ENCODE measurements around the gene TMEM9B.
"Not testable (repeated sequence)": the region's sequence is repeated elsewhere in the genome, so short reads cannot be mapped to it uniquely, and the experiment has no call there.

TMEM9B gene

GRCh38 chr11:8964324-8965320 lies at the start of gene TMEM9B:
Gene TMEM9B (minus strand): TSS chr11:8964442. CDS start chr11:8964313, 129 bp downstream.
- DNase-seq (ENCODE audit: low spot score): peak; percentile 91

DNA sequence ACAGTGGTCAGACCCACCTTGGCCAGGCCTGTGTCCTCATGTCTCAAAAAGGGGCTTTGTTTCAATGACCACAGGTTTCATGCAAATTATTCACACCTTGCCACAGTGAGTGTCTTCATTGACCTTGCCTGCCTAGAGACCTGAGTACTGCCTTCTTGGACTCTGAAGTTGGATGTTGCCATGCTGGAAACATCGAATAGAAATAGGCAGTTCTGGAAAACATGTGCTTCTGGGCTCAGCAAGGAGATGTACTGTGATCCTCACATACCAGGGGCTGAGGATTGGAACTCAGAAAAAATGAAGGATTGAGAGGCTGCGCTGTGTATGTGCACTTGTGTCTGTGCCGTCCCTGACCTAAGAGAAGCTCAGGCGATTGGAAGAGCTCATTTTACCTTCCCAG lies 49.1 kb upstream of the TMEM9B start:
- DNase-seq (ENCODE audit: low spot score): no peak

GRCh38 chr11:9009538-9009937 lies 45.3 kb upstream of the TMEM9B start:
- DNase-seq (ENCODE audit: low spot score): not testable (repeated sequence)

DNA sequence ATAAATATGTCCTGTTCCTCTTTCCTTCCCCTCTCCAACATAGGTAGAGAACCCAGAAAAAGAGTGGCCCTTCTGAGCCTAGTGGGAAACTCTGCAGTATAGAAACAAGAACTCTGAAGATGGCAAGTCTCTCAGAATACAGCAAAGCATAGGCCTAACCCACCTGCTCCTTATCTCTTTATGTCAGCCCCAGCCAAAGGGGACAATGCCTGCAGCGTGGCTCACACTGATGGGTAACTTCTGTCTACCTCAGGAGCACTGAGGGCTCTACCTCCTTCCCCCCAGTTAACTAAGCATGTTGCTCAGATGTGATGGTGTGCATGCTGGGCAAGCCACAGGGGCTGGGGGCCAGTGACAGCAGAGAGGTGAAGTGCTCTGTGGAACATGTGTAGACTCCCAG lies 44.4 kb upstream of the TMEM9B start:
- no peak for DNase-seq (ENCODE audit: low spot score)

DNA sequence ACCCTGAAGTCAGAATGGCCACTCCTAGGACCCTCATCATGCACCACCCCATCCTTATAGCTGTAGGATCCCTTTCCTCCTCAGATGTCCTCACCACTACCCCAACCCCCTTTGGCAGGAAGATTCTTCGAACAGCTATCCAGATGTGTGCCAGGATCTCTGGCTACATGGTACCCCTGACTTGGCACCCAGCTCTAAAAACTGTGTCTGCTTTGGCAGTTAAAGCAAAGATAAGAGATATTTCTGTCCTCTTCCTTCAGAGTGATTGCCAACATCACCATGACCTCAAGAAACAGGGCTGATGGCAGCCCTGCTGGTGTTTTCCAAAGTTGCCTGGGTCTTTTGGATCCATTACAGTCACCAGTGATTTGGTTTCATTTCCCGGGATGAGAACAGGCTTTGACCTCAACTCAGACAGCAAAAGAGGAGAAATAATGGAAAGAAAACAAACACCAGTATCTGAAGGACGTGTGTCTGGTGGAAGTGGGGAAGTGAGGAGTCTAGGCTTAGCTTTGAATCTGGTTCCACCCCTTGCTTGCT lies 43.8 kb upstream of the TMEM9B start:
- no peak for DNase-seq (ENCODE audit: low spot score)

GRCh38 chr11:9005087-9005486 lies 40.8 kb upstream of the TMEM9B start:
- no peak for DNase-seq (ENCODE audit: low spot score)

- DNase-seq (ENCODE audit: low spot score): no peak
Measured at GRCh38 chr11:9004183-9004926, 40.1 kb upstream of the TMEM9B start.

- peak; percentile 70 for DNase-seq (ENCODE audit: low spot score)
Measured at GRCh38 chr11:9003573-9004182, 39.4 kb upstream of the TMEM9B start, which contains the start of gene NRIP3. Gene NRIP3 (minus strand): TSS chr11:9004001. CDS start chr11:9003935, 66 bp downstream.

GRCh38 chr11:9002920-9003572 lies 38.8 kb upstream of the TMEM9B start:
- no peak for DNase-seq (ENCODE audit: low spot score)

DNA sequence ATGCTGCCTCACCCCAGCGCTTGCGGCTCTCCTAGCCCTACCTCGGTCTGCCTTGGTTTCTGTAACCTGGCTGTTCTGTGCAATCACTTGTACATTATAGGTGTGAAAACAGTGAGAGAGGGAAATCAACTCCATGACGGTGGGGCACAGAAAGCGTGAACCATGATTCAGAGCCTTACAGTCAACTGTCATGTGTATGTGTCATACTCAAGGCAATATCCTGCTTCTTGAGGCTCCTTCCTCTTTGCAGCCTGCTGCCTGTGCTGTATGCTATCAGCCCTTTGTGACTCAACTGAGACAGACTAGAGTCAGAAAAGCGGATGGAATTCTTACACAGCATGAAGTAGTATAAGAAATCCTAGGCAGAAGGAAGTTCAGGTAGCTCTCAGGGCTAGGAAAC lies 37.5 kb upstream of the TMEM9B start:
- peak; percentile 79 for DNase-seq (ENCODE audit: low spot score)

GRCh38 chr11:8998017-8998416 lies 33.8 kb upstream of the TMEM9B start:
- DNase-seq (ENCODE audit: low spot score): no peak

DNA sequence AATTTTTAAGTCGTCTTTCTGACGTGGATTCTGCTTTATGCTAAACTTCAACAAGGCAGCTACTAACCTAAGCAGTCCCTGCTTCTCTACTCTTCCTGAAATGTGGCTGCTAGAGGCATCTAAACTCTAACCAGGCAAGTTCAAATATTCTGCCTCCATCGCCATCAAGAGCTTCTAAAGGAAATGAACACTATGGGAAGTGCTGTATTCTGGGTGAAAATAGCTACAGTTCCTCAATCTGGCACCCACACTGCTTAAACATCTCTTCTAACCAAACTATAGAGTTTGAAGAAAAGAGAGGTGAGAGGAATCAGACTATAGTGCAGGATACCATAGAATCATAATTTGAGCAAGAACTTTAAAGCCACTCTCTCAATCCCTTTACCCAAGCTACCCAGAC lies 33.2 kb upstream of the TMEM9B start:
- no peak for DNase-seq (ENCODE audit: low spot score)

DNA sequence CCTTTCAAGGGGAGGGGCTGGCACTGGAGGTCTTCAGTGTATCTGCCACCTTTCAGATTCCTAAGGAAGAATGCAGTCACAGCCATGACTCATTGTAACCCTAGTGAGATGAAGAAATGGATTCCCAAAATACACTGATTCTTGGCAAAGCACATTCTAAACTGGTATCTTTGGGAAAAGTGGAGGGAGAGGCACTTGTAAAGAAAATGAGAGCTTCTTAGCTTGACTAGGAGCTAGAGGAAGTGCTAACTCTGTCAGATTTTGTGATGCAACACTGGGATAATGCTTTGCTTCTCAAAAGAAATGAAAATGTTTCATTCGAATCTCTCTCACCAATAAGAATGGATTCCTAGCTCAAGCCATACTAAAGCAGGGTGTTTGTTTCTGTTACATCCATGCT lies 25.2 kb upstream of the TMEM9B start:
- DNase-seq (ENCODE audit: low spot score): peak; percentile 71

GRCh38 chr11:8988329-8989234 lies 24.3 kb upstream of the TMEM9B start:
- DNase-seq (ENCODE audit: low spot score): peak; percentile 62

DNA sequence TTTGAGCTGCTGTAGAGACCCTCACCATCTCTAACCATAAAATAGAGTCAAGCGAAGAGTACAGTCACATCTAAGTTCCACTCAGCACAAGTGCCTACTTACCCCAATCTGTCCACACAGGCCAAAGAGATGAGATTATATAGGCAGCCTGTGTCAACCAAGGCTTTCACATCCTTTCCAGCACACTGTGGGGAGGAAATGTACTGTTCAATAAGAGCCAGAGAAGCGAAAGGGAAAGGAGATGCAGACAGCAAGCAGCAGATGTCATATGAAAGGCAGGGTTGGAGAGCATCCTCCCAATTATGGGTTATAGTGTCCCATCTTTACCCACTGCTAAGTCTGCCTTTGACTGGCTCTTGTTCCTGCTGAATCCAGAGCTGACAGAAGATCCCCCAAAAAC lies 23.2 kb upstream of the TMEM9B start:
- no peak for DNase-seq (ENCODE audit: low spot score)

DNA sequence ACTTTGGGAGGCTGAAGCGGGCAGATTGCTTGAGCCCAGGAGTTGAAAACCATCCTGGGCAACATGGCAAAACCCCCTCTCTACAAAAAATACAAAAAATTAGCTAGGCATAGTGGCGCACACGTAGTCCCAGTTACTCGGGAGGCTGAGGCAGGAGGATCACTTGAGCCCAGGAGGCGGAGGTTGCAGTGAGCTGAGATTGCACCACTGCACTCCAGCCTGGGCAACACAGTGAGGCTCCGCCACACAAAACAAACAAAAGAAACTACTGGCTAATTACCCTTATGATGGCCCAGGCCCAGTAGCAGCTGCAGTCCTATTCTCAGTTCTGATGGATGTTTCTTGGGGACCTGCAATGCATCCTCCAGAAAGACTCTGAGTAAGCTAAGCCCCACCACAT lies 22.5 kb upstream of the TMEM9B start:
- DNase-seq (ENCODE audit: low spot score): not testable (repeated sequence)

- DNase-seq (ENCODE audit: low spot score): no peak
Measured at GRCh38 chr11:8985462-8985861, 21.2 kb upstream of the TMEM9B start.

DNA sequence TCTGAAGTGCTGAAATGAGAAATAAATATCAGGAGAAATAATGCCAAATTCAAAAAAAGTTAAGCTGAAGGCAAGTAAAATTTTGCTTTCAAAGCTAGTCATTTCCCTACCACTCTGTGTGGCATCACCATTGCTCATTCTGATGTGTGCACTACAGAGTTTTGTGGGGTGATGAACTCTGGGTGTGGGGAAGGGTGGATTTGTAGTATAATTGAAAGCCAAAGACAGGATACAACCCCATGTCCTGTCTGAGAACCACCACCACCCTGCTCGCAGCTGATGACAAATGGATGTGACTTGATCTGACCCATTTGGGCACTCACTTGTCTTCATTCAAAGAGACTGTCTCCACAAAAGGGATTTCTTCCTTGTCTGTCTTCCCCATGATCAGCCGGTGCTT lies 19.3 kb upstream of the TMEM9B start:
- DNase-seq (ENCODE audit: low spot score): no peak

DNA sequence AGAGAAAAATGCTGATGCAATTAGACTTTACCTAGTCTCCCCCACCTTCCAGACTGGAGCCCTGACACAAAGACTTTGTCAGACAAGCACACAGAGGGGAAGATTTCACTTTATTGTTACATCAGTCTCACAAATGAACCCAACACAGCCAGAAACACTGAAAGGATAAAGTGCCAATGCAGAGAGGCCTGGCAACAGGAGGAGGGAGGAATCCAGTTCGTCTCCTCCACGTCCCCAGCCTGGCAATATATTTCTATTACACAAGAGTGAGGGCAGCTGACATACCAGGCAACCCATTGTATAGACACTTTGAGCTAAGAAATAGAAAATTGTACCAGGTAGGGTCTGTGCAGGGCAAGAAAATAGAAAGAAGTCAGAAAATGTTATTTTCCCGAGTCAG lies 16.2 kb upstream of the TMEM9B start:
- no peak for DNase-seq (ENCODE audit: low spot score)

DNA sequence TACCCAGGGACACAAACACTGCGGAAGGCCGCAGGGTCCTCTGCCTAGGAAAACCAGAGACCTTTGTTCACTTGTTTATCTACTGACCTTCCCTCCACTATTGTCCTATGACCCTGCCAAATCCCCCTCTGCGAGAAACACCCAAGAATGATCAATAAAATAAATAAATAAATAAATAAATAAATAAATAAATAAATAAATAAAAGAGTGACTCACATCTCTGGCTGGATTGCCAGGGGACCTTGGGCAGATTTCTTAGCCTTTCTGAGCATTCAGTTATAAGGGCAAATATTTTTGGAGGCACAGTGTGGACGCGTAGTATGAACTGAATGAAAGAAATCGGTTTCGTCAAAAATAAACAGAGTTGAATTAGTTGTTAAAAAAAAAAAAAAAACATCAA lies 15.1 kb upstream of the TMEM9B start:
- DNase-seq (ENCODE audit: low spot score): not testable (repeated sequence)

GRCh38 chr11:8973121-8973520 lies 8.9 kb upstream of the TMEM9B start:
- no peak for DNase-seq (ENCODE audit: low spot score)
